ENCODE results near the gene CDHR1.

CDHR1 gene

GRCh38 chr10:84269162-84269561, 74.8 kb downstream of the CDHR1 start:
- no peak for DNase-seq

Data from NCI-H1436 treated with DMSO at 0.1 percent for 48 hours (cell line).